ENCODE results near the gene AIP. TPM values are rescaled to one million over a fixed set of nuclear protein-coding genes. Genes with fewer than 3 reads are reported as not detected.

The AIP gene
- total and polyA plus RNA-seq, 9 donors, result 33.5 to 114 (median 65.4) TPM

DNA sequence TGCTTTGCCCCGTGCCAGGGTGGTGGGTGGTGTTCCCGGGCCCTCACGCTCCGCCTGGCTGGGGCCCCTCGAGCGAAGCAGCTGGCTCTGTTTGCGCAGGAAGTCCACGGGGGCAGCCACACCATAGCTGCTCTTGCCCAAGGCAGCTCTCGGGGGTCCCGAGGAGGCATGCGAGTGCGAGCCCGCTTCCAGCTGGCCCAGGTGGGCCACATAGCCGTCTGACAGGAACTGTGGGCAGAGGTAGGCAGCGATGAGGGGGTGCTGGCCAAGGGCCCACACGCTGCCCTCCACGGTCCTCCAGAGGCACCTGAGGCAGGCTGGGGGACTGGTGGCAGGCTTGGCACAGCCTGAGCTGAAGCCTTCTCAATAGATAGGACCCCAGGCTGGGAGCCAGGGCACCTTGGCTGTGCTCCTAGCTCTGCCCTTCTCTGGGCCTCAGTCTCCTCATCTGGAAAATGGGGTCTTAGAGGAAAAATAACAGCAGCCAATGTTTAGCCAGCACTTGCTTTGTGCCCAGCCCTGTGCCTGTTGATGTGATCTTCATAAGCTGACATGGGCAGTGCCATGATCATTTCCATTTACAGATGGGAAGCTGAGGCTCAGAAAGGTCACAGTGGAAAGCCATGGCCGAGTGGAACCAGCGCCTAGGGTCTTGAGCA is 9.4 kb downstream of the AIP start:
- H3K9me3 ChIP-seq, result no peaks in the 10 kb centered on the region
- H3K4me1 ChIP-seq (ENCODE audit: insufficient read depth), result no peaks in the 10 kb centered on the region
- DNase-seq, result no peak
- H3K36me3 ChIP-seq, result no peaks in the 10 kb centered on the region
- TF ChIP-seq, protein P1, sequence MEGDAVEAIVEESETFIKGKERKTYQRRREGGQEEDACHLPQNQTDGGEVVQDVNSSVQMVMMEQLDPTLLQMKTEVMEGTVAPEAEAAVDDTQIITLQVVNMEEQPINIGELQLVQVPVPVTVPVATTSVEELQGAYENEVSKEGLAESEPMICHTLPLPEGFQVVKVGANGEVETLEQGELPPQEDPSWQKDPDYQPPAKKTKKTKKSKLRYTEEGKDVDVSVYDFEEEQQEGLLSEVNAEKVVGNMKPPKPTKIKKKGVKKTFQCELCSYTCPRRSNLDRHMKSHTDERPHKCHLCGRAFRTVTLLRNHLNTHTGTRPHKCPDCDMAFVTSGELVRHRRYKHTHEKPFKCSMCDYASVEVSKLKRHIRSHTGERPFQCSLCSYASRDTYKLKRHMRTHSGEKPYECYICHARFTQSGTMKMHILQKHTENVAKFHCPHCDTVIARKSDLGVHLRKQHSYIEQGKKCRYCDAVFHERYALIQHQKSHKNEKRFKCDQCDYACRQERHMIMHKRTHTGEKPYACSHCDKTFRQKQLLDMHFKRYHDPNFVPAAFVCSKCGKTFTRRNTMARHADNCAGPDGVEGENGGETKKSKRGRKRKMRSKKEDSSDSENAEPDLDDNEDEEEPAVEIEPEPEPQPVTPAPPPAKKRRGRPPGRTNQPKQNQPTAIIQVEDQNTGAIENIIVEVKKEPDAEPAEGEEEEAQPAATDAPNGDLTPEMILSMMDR (IDR thresholded peaks at IDR 0.05), result no peak
- TF ChIP-seq POLR2A (IDR thresholded peaks at IDR 0.05) (no peak), EP300 (IDR thresholded peaks at IDR 0.05) (no peak)
- H3K4me3 ChIP-seq, result no peak overlapping the region
- no peak overlapping the region for H3K27ac ChIP-seq
- H3K27me3 ChIP-seq, result no peaks in the 10 kb centered on the region
- 82 to 87% (median 84%) methylated on average over 19 of the region's 19 CpGs for WGBS, 3 donors
- intact Hi-C loops (cut with DNase I), result no loop called here

DNA sequence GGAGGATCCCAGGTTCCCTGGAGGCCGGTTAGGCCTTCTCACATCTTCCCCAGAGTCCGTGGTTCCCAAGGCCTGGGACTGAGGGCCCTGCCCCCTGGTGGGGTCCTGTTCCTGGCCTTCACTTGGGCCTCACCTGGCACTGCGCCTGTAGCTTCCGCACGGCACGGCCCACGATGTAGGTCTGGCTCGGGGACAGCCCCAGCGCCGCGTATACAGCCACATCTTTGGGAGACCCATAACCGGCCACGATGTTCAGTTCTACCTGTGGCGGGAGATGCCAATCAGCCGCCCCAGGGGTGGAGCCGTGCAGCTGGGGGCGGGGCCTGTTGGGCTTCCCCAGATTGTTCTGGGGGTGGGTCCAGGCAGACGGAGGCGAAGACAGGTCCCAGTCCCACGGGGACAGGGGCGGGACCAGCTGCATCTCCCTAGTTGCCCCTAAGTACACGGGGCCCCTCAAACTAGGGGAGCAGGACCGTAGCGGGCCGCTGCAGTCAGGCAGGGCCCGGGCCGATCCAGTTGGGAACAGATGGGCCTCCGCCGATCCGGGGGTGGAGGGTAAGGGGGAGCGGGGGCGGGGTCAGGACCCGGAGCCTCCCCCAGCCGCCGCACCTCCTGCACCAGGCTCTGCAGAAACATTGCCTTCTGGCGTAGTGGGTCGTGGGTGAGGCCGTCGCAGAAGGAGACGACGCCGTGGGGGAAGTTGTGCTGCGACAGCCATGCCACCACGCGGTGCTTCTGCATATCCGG is 10.1 kb downstream of the AIP start:
- 63 to 77% (median 68%) methylated on average over 31 to 46 of the region's 46 CpGs for WGBS, 3 donors
- Histone ChIP-seq H3K4me3 (no peak overlapping the region), H3K27me3 (no peaks in the 10 kb centered on the region), H3K4me1 (ENCODE audit: insufficient read depth) (no peaks in the 10 kb centered on the region), H3K9me3 (no peaks in the 10 kb centered on the region), H3K36me3 (no peaks in the 10 kb centered on the region), H3K27ac (no peak overlapping the region)
- intact Hi-C loops (cut with DNase I), result no loop called here
- TF ChIP-seq POLR2A (IDR thresholded peaks at IDR 0.05) (no peak), EP300 (IDR thresholded peaks at IDR 0.05) (no peak)
- TF ChIP-seq, protein P1 (IDR thresholded peaks at IDR 0.05), result no peak
- peak in 1 of 5 donors; percentile 30 for DNase-seq

DNA sequence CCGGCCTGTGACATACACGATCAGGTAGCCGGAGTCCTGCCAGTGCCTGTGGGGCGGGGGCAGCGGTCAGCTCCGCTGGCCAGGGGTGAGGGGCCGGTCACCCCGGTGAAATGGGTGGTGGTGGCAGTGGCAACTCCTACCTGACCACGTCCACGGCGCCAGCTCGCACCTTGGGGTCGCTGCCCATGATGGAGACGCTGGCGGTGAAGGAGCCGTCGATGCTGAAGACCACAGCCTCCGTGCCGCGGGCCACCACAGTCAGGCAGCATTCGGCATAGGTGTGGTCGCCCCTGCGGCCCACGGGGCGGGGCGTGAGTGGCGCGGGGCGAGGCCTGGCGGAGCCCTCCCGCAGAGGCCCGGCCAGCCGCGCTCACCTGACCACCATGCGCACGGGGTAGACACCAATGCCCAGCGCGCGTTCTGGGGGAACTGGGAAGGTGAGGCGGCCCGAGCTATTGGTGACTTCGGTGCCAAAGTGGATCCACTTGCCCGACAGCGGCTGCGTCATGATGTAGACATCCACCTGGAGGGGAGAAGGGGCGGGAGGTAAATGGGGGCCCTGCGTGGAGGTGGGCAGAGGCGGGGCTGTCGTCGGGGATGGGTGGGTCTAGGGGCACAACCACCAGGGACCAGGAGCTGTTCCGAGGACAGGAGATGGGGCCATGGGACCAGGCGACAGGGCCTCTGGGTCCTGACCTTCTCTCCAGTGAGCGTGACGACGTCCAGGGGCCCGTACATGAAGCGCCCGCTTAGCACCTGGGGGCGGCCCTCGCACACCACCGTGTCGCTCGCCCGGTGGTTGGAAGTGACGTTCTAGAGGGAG is 10.9 kb downstream of the AIP start:
- H3K4me1 ChIP-seq (ENCODE audit: insufficient read depth), result no peaks in the 10 kb centered on the region
- H3K36me3 ChIP-seq, result no peaks in the 10 kb centered on the region
- WGBS, 3 donors, result 93 to 97% (median 94%) methylated on average over 55 to 65 of the region's 65 CpGs
- no peaks in the 10 kb centered on the region for H3K9me3 ChIP-seq
- no peak overlapping the region for H3K27ac ChIP-seq
- no peak for DNase-seq
- no peaks in the 10 kb centered on the region for H3K27me3 ChIP-seq
- TF ChIP-seq EP300 (IDR thresholded peaks at IDR 0.05), result no peak
- TF ChIP-seq, protein P1 (IDR thresholded peaks at IDR 0.05), result no peak
- no peak for TF ChIP-seq POLR2A (IDR thresholded peaks at IDR 0.05)
- no peak overlapping the region for H3K4me3 ChIP-seq
- intact Hi-C loops (cut with DNase I), result no loop called here

DNA sequence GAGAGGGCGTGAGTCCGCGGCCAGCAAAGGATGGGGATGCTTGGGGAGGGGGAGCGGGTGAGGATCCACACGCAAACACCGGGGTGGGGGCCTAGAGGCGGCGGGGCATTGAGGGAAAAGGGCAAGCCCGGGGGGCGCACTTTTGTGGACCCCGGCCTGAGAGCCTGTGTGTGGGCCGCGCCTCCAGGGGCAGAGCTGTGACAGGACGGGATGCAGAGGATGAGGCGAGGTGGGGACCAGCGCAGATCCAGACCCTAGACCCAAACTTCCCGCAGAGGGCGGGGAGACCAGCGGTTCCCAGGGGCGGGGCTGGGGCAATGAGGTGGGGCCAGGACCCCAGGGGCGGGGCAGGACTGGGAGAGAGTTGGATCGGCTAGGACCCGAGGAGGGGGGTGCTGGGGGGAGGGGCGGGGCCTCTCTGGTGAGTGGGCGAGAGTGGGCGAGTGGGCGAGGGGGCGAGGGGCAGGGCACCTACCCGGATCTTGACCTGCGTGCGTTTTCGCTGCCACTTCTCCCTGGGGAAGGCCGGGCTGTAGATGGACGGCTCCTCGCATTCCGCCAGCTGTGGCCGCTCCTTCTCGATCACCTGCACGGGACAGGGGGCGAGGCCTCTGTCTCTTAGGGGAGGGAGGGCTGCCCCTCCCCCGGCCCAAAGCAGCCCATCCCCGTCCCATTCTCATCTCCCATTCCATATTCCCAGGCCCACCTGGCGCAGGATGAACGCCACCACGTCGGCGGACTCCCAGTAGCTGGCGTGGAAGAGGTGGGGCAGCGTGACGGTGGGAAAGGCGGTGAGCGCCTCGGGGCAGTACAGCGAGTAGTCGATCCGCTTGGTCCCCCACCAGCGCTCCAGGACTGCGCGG is 11.8 kb downstream of the AIP start:
- WGBS, 3 donors, result 90% methylated on average over 59 of the region's 59 CpGs
- intact Hi-C loops (cut with DNase I), result no loop called here
- Histone ChIP-seq H3K27me3 (no peaks in the 10 kb centered on the region), H3K27ac (no peak overlapping the region), H3K4me3 (no peak overlapping the region), H3K9me3 (no peaks in the 10 kb centered on the region), H3K4me1 (ENCODE audit: insufficient read depth) (no peaks in the 10 kb centered on the region), H3K36me3 (no peaks in the 10 kb centered on the region)
- TF ChIP-seq POLR2A (IDR thresholded peaks at IDR 0.05), result no peak
- TF ChIP-seq, protein P1 (IDR thresholded peaks at IDR 0.05), result no peak
- no peak for TF ChIP-seq EP300 (IDR thresholded peaks at IDR 0.05)
- no peak for DNase-seq

All from ovary (tissue), 9 donors.